Hematopoietic multipotent progenitor cell treated with erythropoietin and hydrocortisone succinate and interleukin-3 and kit ligand, for 6 days (in vitro differentiated cells): Measurements from ENCODE around the gene ZDHHC22.
A peak's percentile ranks its signal among the peaks of the same experiment; 100 is the strongest.

ENCODE experiments used
- DNase-seq: peaks from one replicate; pipeline ENCODE4 v3.0.0-alpha.2; 2015

Gene ZDHHC22

GRCh38 chr14:77155083-77155482, 13.5 kb upstream of the ZDHHC22 start:
- no peak for DNase-seq

DNA sequence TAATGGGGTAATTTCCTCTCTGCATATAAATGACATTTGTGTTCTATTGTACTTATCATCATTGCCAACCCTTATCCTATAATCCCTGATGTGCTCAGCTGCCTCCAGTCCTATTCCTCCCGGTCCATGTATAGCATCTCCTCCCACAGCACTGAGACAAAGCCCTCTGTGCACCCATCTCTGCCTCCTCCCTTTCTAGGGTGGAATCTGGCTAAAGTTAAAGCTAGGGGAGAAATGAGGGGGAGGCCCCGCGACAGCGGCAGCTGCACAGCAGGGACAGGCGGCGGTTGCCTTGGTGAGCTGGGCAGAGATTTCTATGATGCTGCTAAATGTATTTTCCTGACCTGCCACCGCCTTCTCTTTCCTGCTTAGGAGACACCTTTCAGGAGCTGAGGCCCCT, 12.8 kb upstream of the ZDHHC22 start:
- DNase-seq: no peak

- no peak for DNase-seq
Measured at GRCh38 chr14:77153802-77154201, 12.2 kb upstream of the ZDHHC22 start.

DNA sequence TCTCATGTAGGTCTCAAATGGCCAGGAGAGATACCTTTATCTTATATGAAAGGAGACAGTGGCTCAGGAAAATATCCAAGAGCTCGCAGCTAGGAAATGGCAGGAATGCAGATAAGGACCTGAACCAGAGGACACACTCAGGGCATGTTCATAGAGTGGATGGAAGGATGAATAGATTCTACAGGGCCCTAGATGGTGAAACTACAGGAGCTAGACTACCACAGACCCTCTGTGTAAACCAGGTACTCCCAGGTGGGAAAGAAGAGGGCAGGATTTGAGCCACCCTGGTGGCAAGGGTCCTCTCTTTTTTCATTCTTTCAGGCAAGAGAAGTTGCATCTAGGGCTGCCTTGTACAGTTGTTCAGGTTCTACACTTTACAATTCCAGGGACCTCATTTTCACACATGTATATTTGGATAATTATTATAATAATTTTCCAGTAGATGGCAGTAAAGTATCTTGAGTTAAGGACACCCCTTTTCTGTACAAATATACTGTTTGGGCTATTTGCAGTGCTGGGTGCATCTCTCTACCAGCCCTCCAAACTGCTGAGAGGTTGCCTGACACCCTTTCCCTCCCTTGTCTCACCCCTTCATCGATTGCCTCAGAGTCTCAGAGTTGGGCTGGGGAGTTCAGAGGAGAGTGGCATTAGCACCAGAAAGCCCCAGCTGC, 10.5 kb upstream of the ZDHHC22 start:
- peak; percentile 80 for DNase-seq

GRCh38 chr14:77151245-77151644, 9.7 kb upstream of the ZDHHC22 start:
- DNase-seq: peak; percentile 52

DNA sequence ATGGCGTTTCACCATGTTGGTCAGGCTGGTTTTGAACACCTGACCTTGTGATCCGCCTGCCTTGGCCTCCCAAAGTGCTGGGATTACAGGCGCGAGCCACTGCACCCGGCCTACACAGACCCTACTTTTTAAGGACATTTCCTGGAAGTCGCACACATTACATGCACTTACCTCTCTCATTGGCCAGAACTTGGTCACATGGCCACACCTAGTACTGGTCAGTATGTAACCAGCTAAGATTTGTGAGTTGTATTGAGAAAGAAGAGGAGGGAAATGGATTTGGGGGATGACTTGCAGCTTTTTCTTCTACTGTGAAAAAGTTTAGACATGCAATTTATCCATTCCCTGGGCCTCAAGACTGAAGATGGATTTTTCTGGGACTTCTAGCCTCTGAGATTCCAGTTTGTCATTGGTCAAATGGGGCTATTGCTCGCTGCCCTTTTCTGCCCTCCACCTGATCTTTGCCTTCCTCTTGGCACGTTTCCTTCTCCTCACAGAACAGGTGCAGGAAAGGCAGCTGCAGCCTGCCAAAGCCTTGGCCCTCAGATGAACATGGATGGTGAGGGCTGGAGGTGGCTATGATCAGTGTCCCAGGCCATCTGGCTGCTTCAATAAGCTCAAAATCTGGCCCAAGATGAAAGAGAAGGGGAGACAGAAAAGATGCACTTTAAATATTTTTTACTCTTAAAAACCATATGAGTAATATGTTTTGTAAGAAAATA, 7.1 kb upstream of the ZDHHC22 start:
- no peak for DNase-seq

GRCh38 chr14:77145975-77146740, 4.6 kb upstream of the ZDHHC22 start:
- no peak for DNase-seq

- no peak for DNase-seq
Measured at GRCh38 chr14:77144412-77145115, 3.0 kb upstream of the ZDHHC22 start.

GRCh38 chr14:77143071-77143470, 1.5 kb upstream of the ZDHHC22 start:
- no peak for DNase-seq

DNA sequence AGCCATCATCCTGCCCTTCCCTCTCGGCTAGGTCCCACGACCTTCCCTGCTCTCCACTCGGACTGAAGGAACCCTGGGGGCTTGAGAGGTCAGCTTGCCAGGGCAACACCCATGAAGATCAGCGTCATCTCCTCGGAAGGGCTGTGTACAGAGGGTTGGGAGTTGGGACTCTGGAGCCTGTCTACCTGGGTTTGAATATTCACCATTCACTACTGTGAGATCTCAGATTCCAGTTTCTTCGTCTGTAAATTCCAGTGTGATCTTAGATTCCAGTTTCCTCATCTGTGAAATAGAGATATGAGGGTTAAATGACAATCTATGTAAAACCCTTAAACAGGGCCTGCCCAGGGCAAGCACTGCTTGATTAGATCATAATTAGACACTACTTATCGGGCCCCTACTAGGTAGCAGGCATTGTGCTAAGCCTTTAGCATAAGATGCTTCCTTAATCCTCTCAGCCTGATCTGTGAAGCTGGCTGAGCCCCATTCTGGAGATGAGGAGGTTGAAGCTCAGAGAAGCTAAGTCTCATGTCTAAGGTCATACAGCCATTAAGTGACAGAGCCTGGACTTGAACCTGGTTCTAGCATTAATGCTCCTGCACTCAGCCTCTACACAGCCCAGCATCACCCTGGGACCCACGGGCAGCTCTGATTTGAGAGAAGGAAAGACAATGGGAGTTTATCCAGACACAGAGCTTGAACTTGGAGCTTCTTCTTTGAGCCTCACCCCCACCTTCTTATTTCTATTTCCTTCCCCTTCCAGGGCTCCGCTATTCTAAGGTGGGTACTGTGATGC, 612 bp upstream of the ZDHHC22 start:
- no peak for DNase-seq

DNA sequence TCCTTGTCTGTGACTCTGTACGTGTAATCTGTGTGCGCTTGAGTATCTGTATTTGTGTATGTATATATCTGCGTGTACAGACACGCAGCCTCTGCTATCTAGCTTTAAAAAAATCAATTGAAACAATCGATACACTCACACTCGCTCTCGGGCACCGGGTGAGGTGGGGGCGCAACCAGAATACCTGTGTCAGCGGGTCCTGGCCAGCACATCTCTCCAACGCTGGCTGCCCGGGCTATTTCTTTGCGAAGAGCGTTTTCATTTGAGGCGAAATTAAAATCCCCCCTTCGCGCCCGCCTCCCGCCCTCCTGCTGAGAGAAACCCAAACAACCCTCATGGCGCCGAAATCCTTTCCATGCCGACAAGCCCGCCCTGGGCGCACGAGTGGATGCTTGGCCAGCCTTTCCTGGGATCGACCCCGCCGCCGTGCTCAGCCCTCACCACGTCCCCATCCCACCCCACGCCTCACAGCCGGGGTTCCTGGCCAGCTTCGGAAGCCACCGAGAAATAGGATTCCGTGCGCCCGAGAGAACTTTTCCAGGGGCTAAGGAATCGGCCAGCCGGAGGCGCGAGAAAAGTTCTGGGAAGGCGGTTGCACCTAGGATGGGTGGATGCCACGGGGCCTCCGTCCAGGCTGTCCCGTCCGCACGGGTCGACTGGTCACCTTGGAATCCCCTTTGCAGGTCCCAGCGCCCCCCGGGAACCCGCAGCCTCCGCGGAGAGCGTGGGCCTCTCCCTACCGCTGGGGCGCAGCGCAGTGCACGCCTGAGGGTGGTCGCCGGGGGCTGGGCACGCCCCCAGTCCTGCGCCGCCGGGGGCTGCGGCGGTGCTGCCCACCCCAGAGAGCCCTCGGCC, 1.0 kb downstream of the ZDHHC22 start:
- no peak for DNase-seq

GRCh38 chr14:77139540-77140358, 1.8 kb downstream of the ZDHHC22 start:
- DNase-seq: peak; percentile 70

GRCh38 chr14:77139022-77139421, 2.6 kb downstream of the ZDHHC22 start:
- DNase-seq: no peak

DNA sequence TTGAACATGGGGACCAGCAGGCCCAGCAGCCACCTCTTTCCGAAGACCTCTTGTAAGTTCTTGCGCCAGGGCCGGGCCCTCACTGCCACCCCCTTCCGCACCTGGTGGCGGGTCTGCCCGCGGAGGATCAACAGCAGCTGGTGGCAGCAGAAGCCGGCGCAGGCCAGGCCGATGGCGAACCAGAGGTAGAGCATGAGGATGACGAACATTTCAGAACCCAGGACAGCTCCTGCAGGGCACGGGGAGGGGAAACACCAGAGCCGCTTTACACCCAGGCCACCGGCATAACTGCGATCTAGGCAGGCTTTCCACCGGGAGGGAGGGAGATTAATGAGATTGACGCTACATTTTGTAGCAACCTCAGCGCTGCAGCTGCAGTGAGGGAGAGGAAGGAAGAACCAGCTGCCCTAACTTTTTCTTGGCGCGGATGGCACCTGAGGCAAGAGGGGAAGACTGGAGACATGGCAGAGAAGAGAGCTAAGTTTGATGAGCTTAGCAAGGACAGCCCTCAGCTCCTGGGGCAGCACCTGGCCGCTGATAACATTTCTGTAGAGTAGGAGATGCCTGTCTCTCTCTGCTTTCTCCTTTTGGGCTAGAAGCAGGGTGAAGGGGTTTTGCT, 7.8 kb downstream of the ZDHHC22 start:
- DNase-seq: peak; percentile 89

DNA sequence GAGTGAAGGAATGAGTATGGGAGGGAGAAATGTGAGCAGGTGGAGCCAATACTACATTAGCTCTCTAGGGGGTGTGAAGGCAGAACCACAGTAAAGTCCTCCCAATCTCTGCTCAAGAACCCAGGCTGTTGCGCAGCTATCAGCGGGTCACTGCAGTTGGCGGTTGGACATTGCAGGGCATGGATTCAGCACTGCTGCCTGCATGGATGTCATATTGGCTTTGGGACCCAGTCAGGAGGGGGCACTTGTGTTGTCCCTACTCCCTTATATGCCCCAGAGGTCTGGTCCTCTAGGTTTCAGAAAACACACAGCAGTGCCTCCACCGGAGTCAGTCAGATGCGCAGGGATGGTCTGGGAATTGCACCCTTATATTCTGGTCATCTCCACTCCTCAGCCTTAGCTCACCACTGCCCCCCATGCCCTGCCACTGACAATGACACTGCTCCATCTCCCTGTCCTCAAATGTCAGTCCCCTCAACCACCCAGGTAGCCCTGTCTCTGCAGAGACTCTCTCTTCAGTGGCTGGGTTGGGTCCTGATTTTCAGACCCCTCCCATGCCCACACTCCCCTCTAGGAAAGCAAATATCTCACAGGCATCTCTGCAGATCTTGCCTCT, 9.6 kb downstream of the ZDHHC22 start:
- DNase-seq: no peak

- DNase-seq: no peak
Measured at GRCh38 chr14:77131206-77131605, 10.4 kb downstream of the ZDHHC22 start.

GRCh38 chr14:77130386-77130785, 11.2 kb downstream of the ZDHHC22 start:
- no peak for DNase-seq

DNA sequence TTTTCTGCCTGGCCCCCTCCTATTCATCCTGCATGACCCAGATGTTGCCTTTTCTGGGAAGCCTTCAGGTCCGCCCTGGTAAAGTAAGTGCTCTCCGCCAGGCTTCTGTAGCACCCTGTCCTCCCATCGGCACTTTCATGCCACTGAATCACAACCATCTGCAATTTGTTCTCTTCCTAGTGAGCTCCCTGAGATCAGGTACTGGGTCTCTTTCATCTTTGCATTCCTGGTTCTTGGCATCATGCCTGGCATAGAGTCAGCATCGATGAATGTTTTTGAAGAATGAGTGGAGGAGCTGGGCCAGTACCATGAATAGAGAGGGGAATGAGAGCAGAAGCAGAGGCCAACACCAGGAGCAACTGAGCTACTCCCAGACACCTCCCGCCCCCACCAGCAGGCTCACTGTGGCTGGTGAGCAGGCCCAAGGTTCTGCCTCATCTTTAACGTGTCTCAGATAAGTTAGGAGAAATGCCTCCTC, 13.1 kb downstream of the ZDHHC22 start:
- DNase-seq: no peak

DNA sequence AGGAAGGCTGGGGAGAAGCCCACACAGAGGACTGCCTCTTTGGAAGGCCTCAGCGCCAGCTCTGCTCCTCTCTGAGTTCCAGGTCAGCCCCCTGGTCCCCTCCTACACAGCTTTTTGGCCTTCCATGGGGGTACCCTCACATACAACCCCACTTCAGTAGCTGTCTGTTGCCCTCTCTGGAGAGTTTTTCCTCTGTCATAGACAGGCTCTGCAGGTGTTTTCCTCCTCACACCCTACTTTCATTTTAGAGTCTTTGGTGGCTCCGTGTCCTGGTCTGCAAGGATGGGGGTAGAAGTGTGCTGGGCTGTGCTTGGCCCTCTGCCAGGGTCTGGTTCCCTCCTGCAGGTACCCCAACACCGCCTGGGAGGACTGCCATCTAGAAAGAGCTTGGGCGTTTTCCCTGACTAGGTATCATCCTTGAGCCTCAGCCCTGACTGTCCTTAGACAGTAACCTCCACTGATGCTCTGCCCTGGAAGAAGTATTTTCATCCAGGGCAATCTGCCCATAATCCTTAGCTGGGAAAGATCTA, 15.1 kb downstream of the ZDHHC22 start:
- DNase-seq: no peak
